Kidney epithelial cell (primary cell): Measurements from ENCODE around the gene CABLES1. TPM values are rescaled to one million over a fixed set of nuclear protein-coding genes. Genes with fewer than 3 reads are reported as not detected.

Source experiments
- DNase-seq: peaks from one replicate; pipeline ENCODE4 v3.0.0-alpha.2; 2010; ENCODE audit warnings: low read depth
- H3K27me3 ChIP-seq: 2 replicates; pipeline ENCODE4 v1.6.0; 2011; ENCODE audit warnings: low read length; ENCODE audit not compliant: control insufficient read depth, insufficient read depth
- H3K36me3 ChIP-seq: 2 replicates; pipeline ENCODE4 v1.5.1; 2011; ENCODE audit warnings: low read length; ENCODE audit not compliant: control insufficient read depth, insufficient read depth
- H3K4me3 ChIP-seq: 2 replicates; pipeline ENCODE4 v1.5.1; 2011; ENCODE audit warnings: low read depth, mild to moderate bottlenecking, control low read depth, low read length
- CTCF ChIP-seq: IDR thresholded peaks from 2 replicates; pipeline ENCODE4 v1.5.1; 2011; ENCODE audit warnings: mild to moderate bottlenecking, moderate library complexity, low read length, control low read depth, inconsistent platforms; ENCODE audit not compliant: insufficient read depth, poor library complexity, severe bottlenecking
- total RNA-seq: library from RNA; depleted of rRNA; stranded (reverse); fragments of >200 nt; gene quantifications from 2 replicates; pipeline ENCODE4 v1.2.3, GENCODE V29; 2015

CABLES1 gene
- total RNA-seq, 1 donor from 2014 or later: 9.6 TPM

GRCh38 chr18:23211146-23211545 lies 75.9 kb downstream of the CABLES1 start:
- H3K4me3 ChIP-seq: no peak overlapping the region
- no peak for DNase-seq
- H3K27me3 ChIP-seq: no peaks in the 10 kb centered on the region
- TF ChIP-seq CTCF: no peak
- no peaks in the 10 kb centered on the region for H3K36me3 ChIP-seq

GRCh38 chr18:23212161-23212560 lies 76.9 kb downstream of the CABLES1 start:
- TF ChIP-seq CTCF: no peak
- no peaks in the 10 kb centered on the region for H3K36me3 ChIP-seq
- DNase-seq: no peak

DNA sequence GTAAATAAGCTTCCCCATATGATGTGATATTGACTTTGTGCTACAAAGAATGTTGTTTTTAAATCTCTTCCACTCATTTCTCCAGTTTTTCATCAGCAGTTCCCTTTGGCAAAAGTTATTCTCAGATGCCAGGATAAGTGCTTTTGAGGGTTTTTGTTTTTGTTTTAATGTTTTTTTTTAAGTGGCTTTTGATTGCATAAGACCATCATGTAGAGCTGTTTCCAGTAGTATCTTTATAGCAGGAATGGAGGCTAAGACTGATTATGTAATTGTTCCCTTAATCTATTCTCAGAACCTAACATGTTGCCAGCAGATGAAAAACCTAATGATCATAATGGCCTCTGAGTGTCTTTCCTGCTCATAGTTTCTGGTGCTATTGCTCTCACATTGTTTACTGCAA lies 77.9 kb downstream of the CABLES1 start:
- Histone ChIP-seq H3K4me3 (no peak overlapping the region), H3K27me3 (no peaks in the 10 kb centered on the region), H3K36me3 (no peaks in the 10 kb centered on the region)
- no peak for TF ChIP-seq CTCF
- DNase-seq: no peak

More at GRCh38 chr18:23212161-23212560, 76.9 kb downstream of the CABLES1 start:
- H3K4me3 ChIP-seq: no peak overlapping the region
- H3K27me3 ChIP-seq: no peaks in the 10 kb centered on the region

DNA sequence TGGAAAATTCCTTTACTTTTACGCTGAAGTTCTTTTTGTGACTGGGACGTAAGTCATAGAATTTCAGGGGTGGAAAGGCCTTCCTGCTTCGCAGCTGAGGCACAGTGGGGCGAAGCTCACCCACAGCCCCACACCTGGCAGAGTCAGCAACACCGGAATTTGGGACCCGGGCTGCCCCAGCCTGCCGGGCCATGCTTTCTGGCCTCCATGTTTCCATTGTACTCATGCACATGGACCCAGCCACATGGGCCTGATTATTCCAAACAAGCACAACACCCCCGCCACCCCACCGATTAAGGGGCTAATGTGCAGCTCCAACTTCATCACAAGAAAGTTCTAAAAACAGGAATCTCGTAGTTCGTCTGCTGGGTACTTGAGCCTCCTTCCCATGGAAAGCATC lies 82.5 kb downstream of the CABLES1 start:
- TF ChIP-seq CTCF: no peak
- no peak for DNase-seq
- H3K27me3 ChIP-seq: no peaks in the 10 kb centered on the region
- no peaks in the 10 kb centered on the region for H3K36me3 ChIP-seq
- H3K4me3 ChIP-seq: no peak overlapping the region

- no peak for TF ChIP-seq CTCF
- H3K36me3 ChIP-seq: no peaks in the 10 kb centered on the region
- no peak for DNase-seq
- no peak overlapping the region for H3K4me3 ChIP-seq
- no peaks in the 10 kb centered on the region for H3K27me3 ChIP-seq
These were observed 85.1 kb downstream of the CABLES1 start for GRCh38 chr18:23220355-23220754.

GRCh38 chr18:23223641-23224040 lies 88.4 kb downstream of the CABLES1 start:
- no peak for TF ChIP-seq CTCF
- H3K27me3 ChIP-seq: no peaks in the 10 kb centered on the region
- no peak for DNase-seq
- H3K36me3 ChIP-seq: no peaks in the 10 kb centered on the region
- no peak overlapping the region for H3K4me3 ChIP-seq
